H9 (cell line): ENCODE measurements around the gene EGFR. TPM values are rescaled to one million over a fixed set of nuclear protein-coding genes. Genes with fewer than 3 reads are reported as not detected.

Experiments used
- DNase-seq: peaks from one replicate; pipeline ENCODE4 v3.0.0-alpha.2; 2017
- H2AFZ ChIP-seq: one replicate; pipeline ENCODE4 v1.6.1; 2013; ENCODE audit warnings: mild to moderate bottlenecking, low read length, control low read depth, moderate library complexity
- H2AK5ac ChIP-seq: 2 replicates; pipeline ENCODE4 v1.6.1; 2013; ENCODE audit warnings: low read length, control low read depth, mixed read lengths; ENCODE audit not compliant: insufficient read length
- H2BK120ac ChIP-seq: one replicate; pipeline ENCODE4 v1.6.1; 2013; ENCODE audit warnings: low read depth, mild to moderate bottlenecking, low read length, control low read depth, inconsistent platforms; ENCODE audit not compliant: poor library complexity, severe bottlenecking
- H2BK12ac ChIP-seq: 2 replicates; pipeline ENCODE4 v1.6.1; 2013; ENCODE audit warnings: low read length, control low read depth, mixed read lengths, low read depth; ENCODE audit not compliant: insufficient read length
- H2BK15ac ChIP-seq: 2 replicates; pipeline ENCODE4 v1.6.1; 2013; ENCODE audit warnings: low read depth, low read length, control low read depth
- H2BK20ac ChIP-seq: one replicate; pipeline ENCODE4 v1.6.1; 2013; ENCODE audit warnings: low read depth, mild to moderate bottlenecking, low read length, control low read depth, inconsistent platforms; ENCODE audit not compliant: poor library complexity, severe bottlenecking
- H2BK5ac ChIP-seq: 2 replicates; pipeline ENCODE4 v1.6.1; 2013; ENCODE audit warnings: low read length, control low read depth, mixed read lengths; ENCODE audit not compliant: insufficient read length
- H3K14ac ChIP-seq: 2 replicates; pipeline ENCODE4 v1.6.1; 2013; ENCODE audit warnings: low read length, control low read depth; ENCODE audit not compliant: insufficient read depth
- H3K18ac ChIP-seq: 2 replicates; pipeline ENCODE4 v1.6.1; 2013; ENCODE audit warnings: low read depth, mild to moderate bottlenecking, mixed read lengths, low read length, control low read depth; ENCODE audit not compliant: insufficient read length
- H3K23ac ChIP-seq: 2 replicates; pipeline ENCODE4 v1.6.1; 2013; ENCODE audit warnings: low read length, control low read depth, mixed read lengths, low read depth; ENCODE audit not compliant: insufficient read length
- H3K23me2 ChIP-seq: 2 replicates; pipeline ENCODE4 v1.6.1; 2013; ENCODE audit warnings: low read depth, mild to moderate bottlenecking, mixed read lengths, low read length, control low read depth; ENCODE audit not compliant: insufficient read length, poor library complexity, severe bottlenecking
- H3K27ac ChIP-seq: 2 replicates; pipeline ENCODE4 v1.5.1; 2013; ENCODE audit warnings: low read length, control low read depth, mixed read lengths, low read depth; ENCODE audit not compliant: insufficient read length
- H3K27me3 ChIP-seq: 2 replicates; pipeline ENCODE4 v1.6.1; 2013; ENCODE audit warnings: low read length, control low read depth, inconsistent platforms; ENCODE audit not compliant: insufficient read depth
- H3K4ac ChIP-seq: 2 replicates; pipeline ENCODE4 v1.6.1; 2013; ENCODE audit warnings: low read depth, mild to moderate bottlenecking, control low read depth, inconsistent platforms, low read length, moderate library complexity
- H3K4me1 ChIP-seq: 2 replicates; pipeline ENCODE4 v1.6.1; 2013; ENCODE audit warnings: low read length, control low read depth, inconsistent platforms; ENCODE audit not compliant: insufficient read depth
- H3K4me2 ChIP-seq: 2 replicates; pipeline ENCODE4 v1.6.1; 2013; ENCODE audit warnings: low read length, control low read depth, mixed read lengths; ENCODE audit not compliant: insufficient read length, insufficient read depth
- H3K56ac ChIP-seq: 2 replicates; pipeline ENCODE4 v1.6.1; 2013; ENCODE audit warnings: low read depth, mild to moderate bottlenecking, mixed read lengths, low read length, control low read depth; ENCODE audit not compliant: insufficient read length
- H3K79me1 ChIP-seq: 2 replicates; pipeline ENCODE4 v1.6.1; 2013; ENCODE audit warnings: low read depth, mild to moderate bottlenecking, moderate library complexity, low read length, control low read depth, inconsistent platforms; ENCODE audit not compliant: insufficient read depth, poor library complexity, severe bottlenecking
- H3K79me2 ChIP-seq: 2 replicates; pipeline ENCODE4 v1.6.1; 2013; ENCODE audit warnings: low read length, control low read depth, inconsistent platforms; ENCODE audit not compliant: insufficient read depth
- H3K9ac ChIP-seq: 2 replicates; pipeline ENCODE4 v1.6.1; 2013; ENCODE audit warnings: low read length, control low read depth, mixed read lengths; ENCODE audit not compliant: insufficient read length; ENCODE audit errors: extremely low read depth
- H3K9me3 ChIP-seq: one replicate; pipeline ENCODE4 v1.6.1; 2013; ENCODE audit warnings: low read depth, low read length, inconsistent platforms; ENCODE audit not compliant: control insufficient read depth
- H3T11ph ChIP-seq: one replicate; pipeline ENCODE4 v1.6.1; 2013; ENCODE audit warnings: mild to moderate bottlenecking, low read length, control low read depth, inconsistent platforms
- H4K20me1 ChIP-seq: one replicate; pipeline ENCODE4 v1.6.1; 2013; ENCODE audit not compliant: control insufficient read depth, insufficient read length, insufficient read depth
- H4K5ac ChIP-seq: 2 replicates; pipeline ENCODE4 v1.6.1; 2013; ENCODE audit warnings: low read depth, mild to moderate bottlenecking, mixed read lengths, low read length, control low read depth; ENCODE audit not compliant: insufficient read length
- H4K8ac ChIP-seq: replicated peaks from 2 replicates; pipeline ENCODE4 v1.6.1; 2013; ENCODE audit warnings: low read length, control low read depth, mixed read lengths, low read depth; ENCODE audit not compliant: insufficient read length
- H4K91ac ChIP-seq: 2 replicates; pipeline ENCODE4 v1.6.1; 2013; ENCODE audit warnings: low read depth, mild to moderate bottlenecking, moderate library complexity, mixed read lengths, low read length, control low read depth; ENCODE audit not compliant: insufficient read length
- H3K27ac Mint-ChIP-seq, 3 experiments: 2 replicates in 2 of 3; 3 replicates in 1 of 3; pipeline ENCODE4 v1.8.0; 2020 to 2021; ENCODE audit warnings: mixed read lengths in 3 of 3, mild to moderate bottlenecking in 1 of 3, moderate library complexity in 1 of 3
- H3K27me3 Mint-ChIP-seq: 2 replicates; pipeline ENCODE4 v1.8.0; 2021; ENCODE audit warnings: low read depth, mild to moderate bottlenecking, moderate library complexity, mixed read lengths
- H3K36me3 Mint-ChIP-seq, 3 experiments: 2 replicates in 2 of 3; 3 replicates in 1 of 3; pipeline ENCODE4 v1.8.0; 2020 to 2021; ENCODE audit warnings: low read depth in 3 of 3, mixed read lengths in 3 of 3; ENCODE audit not compliant: insufficient read depth in 1 of 3
- H3K4me1 Mint-ChIP-seq, 2 experiments: 2 replicates each; pipeline ENCODE4 v1.8.0; 2020; ENCODE audit warnings: mixed read lengths in 2 of 2
- H3K4me3 Mint-ChIP-seq, 2 experiments: 2 replicates in 1 of 2; 3 replicates in 1 of 2; pipeline ENCODE4 v1.8.0; 2020 to 2021; ENCODE audit warnings: mild to moderate bottlenecking in 2 of 2, mixed read lengths in 2 of 2, moderate library complexity in 1 of 2
- H3K9me3 Mint-ChIP-seq, 2 experiments: 2 replicates in 1 of 2; 3 replicates in 1 of 2; pipeline ENCODE4 v1.8.0; 2020; ENCODE audit warnings: mild to moderate bottlenecking in 2 of 2, mixed read lengths in 2 of 2, moderate library complexity in 1 of 2
- WGBS: extraction: QIAGEN DNeasy Blood & Tissue Kit; methylation state at CpG from one replicate; pipeline ENCODE4 v1.1.7; 2013; ENCODE audit warnings: missing lambda C conversion rate, low lambda C conversion rate, mixed read lengths; ENCODE audit not compliant: insufficient read length; ENCODE audit errors: extremely low coverage; 5-methylcytosine and 5-hydroxymethylcytosine counted together
- total RNA-seq: library from RNA; stranded (reverse); gene quantifications from 2 replicates; pipeline ENCODE4 v1.2.1, GENCODE V29; 2021
- TF ChIP-seq, protein P1 (sequence below): fragments of 200-600 bp; sonication (generic); conservative IDR thresholded peaks from 3 replicates; pipeline ENCODE4 v1.8.0; 2021; ENCODE audit warnings: antibody characterized with exemption, mild to moderate bottlenecking

The EGFR gene
- total RNA-seq, 1 experiment from 2014 or later, result 3.3 TPM

DNA sequence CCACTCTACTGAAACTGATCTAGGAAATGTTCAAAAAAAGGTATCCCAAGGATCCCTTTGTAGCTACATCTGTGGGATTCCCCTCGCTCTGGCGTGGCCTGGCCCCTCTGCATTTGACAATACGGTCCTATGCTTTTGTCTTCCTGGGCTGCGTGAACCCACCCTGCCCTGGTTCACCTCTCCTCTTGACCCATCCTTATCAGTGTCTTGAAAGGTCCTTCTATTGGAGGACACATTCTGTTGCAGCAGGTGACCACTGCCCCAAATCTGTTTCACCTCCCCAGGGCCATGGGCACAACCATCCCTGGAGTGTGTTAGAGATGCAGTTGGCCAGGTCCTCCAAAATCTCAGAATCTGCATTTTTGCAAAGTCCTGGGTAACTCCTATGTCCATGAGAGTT is 100.8 kb downstream of the EGFR start:
- Histone ChIP-seq H2BK12ac (no peak overlapping the region), H3K79me1 (no peaks in the 10 kb centered on the region), H3K79me2 (no peaks in the 10 kb centered on the region), H3K4me2 (no peak overlapping the region), H4K91ac (no peak overlapping the region), H3K14ac (no peak overlapping the region), H3K27ac (no peak overlapping the region), H3K4ac (no peak overlapping the region), H3K56ac (no peak overlapping the region), H4K8ac (no peak overlapping the region), H3K9me3 (no peaks in the 10 kb centered on the region), H3K4me1 (no peaks in the 10 kb centered on the region), H2BK15ac (no peak overlapping the region), H2AK5ac (no peak overlapping the region), H3K9ac (no peak overlapping the region), H4K20me1 (no peaks in the 10 kb centered on the region), H2BK20ac (no peak overlapping the region), H2AFZ (no peak overlapping the region), H3K27me3 (no peaks in the 10 kb centered on the region), H2BK120ac (no peak overlapping the region), H3T11ph (no peak overlapping the region), H3K23ac (no peak overlapping the region), H3K23me2 (no peaks in the 10 kb centered on the region), H4K5ac (no peak overlapping the region), H3K18ac (no peak overlapping the region), H2BK5ac (no peak overlapping the region)
- H3K27me3 Mint-ChIP-seq, result no peaks in the 10 kb centered on the region
- H3K36me3 Mint-ChIP-seq, result no peaks in the 10 kb centered on the region
- WGBS, result no CpG with 5 or more reads among the region's 4 CpGs
- DNase-seq, result no peak
- TF ChIP-seq, protein P1, sequence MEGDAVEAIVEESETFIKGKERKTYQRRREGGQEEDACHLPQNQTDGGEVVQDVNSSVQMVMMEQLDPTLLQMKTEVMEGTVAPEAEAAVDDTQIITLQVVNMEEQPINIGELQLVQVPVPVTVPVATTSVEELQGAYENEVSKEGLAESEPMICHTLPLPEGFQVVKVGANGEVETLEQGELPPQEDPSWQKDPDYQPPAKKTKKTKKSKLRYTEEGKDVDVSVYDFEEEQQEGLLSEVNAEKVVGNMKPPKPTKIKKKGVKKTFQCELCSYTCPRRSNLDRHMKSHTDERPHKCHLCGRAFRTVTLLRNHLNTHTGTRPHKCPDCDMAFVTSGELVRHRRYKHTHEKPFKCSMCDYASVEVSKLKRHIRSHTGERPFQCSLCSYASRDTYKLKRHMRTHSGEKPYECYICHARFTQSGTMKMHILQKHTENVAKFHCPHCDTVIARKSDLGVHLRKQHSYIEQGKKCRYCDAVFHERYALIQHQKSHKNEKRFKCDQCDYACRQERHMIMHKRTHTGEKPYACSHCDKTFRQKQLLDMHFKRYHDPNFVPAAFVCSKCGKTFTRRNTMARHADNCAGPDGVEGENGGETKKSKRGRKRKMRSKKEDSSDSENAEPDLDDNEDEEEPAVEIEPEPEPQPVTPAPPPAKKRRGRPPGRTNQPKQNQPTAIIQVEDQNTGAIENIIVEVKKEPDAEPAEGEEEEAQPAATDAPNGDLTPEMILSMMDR, result no peak
- H3K4me3 Mint-ChIP-seq, result no peak overlapping the region
- peaks cover 0 to 5% of the 10 kb centered on the region in 2 experiments; a peak in 2 of 4 replicates for H3K4me1 Mint-ChIP-seq
- H3K27ac Mint-ChIP-seq, result no peak overlapping the region
- H3K9me3 Mint-ChIP-seq, result no peaks in the 10 kb centered on the region
